ENCODE results near the gene MARK3. TPM values are rescaled to one million over a fixed set of nuclear protein-coding genes. Genes with fewer than 3 reads are reported as not detected.

The MARK3 gene
- total RNA-seq, 1 donor from 2014 or later = 77.9 TPM

DNA sequence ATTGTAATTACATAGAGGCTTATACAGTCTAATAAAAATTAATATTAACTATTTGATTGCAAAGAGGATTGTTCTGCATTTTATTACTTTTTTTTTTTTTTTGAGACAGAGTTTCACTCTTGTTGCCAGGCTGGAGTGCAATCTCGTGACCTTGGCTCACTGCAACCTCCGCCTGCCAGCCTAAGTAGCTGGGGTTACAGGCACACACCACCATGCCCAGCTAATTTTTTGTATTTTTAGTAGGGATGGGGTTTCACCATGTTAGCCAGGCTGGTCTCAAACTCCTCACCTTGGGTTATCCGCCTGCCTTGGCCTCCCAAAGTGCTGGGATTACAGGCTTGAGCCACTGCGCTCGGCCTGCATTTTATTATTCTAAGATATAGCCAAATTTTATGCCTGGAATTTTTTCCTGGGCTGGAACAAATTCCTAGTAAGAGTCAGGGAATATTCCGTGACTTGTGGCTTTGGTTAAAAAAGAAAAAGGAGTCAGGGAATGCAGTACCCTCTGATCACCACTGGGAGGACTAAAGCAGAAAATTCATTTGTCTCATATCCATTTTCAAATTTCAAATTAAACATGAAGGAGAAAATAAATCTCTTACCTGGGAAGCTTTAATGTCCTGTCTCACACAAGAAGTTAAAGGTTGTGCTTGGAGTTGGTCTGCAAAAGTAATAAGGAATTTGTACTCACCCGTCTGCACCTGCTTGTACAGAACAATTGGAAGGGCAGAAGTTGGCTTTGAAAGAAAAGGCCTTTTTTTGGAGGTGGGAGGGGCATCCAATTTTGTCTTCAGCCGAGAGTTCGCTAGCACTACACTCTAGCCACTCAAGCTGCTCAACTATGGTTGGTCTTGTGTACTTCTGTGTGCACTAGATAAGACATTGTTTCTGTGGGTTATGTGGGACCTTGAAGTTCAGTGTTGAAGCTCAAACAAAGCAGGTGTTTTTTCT lies 8.7 kb downstream of the MARK3 start:
- DNase-seq (ENCODE audit: low read depth) (no peak), FAIRE-seq (no peak)
- H3K27me3 ChIP-seq (ENCODE audit: control insufficient read depth, insufficient read depth, low read length) = no peaks in the 10 kb centered on the region
- TF ChIP-seq, protein P1, sequence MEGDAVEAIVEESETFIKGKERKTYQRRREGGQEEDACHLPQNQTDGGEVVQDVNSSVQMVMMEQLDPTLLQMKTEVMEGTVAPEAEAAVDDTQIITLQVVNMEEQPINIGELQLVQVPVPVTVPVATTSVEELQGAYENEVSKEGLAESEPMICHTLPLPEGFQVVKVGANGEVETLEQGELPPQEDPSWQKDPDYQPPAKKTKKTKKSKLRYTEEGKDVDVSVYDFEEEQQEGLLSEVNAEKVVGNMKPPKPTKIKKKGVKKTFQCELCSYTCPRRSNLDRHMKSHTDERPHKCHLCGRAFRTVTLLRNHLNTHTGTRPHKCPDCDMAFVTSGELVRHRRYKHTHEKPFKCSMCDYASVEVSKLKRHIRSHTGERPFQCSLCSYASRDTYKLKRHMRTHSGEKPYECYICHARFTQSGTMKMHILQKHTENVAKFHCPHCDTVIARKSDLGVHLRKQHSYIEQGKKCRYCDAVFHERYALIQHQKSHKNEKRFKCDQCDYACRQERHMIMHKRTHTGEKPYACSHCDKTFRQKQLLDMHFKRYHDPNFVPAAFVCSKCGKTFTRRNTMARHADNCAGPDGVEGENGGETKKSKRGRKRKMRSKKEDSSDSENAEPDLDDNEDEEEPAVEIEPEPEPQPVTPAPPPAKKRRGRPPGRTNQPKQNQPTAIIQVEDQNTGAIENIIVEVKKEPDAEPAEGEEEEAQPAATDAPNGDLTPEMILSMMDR (IDR thresholded peaks at IDR 0.05; ENCODE audit: insufficient read depth, low read length, severe bottlenecking) = peak; percentile 49
- H3K4me3 ChIP-seq (ENCODE audit: low read depth, low read length) = no peak overlapping the region
- no peaks in the 10 kb centered on the region for H3K36me3 ChIP-seq (ENCODE audit: control insufficient read depth, insufficient read depth, low read length)

DNA sequence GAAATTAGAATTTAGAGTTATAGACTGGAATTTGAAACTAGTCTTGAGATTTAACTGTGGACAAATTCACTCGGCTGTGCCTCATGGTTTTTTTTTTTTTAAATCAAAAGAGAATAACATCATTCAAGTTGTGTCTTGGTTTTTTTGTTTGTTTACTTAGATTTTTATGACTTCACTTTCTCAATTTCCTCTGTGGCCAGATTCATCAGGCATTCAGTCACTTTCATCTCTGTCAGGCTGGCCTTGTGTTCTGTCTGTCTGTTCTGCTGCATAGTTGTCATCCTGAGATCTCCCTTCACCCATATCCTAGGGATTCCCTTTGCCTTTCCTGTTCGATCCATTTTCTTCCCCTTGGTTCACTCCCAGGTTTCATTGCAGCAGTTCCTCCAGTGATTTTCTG lies 10.0 kb downstream of the MARK3 start:
- TF ChIP-seq, protein P1 (IDR thresholded peaks at IDR 0.05; ENCODE audit: insufficient read depth, low read length, severe bottlenecking) = no peak
- Histone ChIP-seq H3K27me3 (ENCODE audit: control insufficient read depth, insufficient read depth, low read length) (no peaks in the 10 kb centered on the region), H3K4me3 (ENCODE audit: low read depth, low read length) (no peak overlapping the region), H3K36me3 (ENCODE audit: control insufficient read depth, insufficient read depth, low read length) (no peaks in the 10 kb centered on the region)
- DNase-seq (ENCODE audit: low read depth) (no peak), FAIRE-seq (no peak)

DNA sequence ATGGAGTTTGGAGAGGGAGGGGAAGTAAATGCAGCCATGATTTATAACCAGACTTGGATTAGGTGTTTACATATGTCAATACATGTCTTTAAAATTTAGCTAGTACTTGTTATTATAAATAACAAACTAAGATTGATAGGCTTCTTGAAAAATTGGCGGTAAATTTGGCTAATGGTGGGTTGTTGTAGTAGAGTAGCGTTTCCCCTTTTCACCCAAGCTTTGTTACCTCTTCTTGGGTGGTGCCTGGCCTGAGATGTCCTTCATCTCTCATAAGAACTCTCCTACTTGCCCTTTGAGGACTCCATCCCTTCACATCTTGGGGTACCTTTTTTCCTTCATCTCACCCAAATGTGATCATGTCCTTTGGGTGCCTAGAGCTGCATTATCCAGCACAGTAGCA lies 11.2 kb downstream of the MARK3 start:
- no peak for FAIRE-seq
- Histone ChIP-seq H3K4me3 (ENCODE audit: low read depth, low read length) (no peak overlapping the region), H3K27me3 (ENCODE audit: control insufficient read depth, insufficient read depth, low read length) (no peaks in the 10 kb centered on the region), H3K36me3 (ENCODE audit: control insufficient read depth, insufficient read depth, low read length) (no peaks in the 10 kb centered on the region)
- no peak for DNase-seq (ENCODE audit: low read depth)
- TF ChIP-seq, protein P1 (IDR thresholded peaks at IDR 0.05; ENCODE audit: insufficient read depth, low read length, severe bottlenecking) = no peak

DNA sequence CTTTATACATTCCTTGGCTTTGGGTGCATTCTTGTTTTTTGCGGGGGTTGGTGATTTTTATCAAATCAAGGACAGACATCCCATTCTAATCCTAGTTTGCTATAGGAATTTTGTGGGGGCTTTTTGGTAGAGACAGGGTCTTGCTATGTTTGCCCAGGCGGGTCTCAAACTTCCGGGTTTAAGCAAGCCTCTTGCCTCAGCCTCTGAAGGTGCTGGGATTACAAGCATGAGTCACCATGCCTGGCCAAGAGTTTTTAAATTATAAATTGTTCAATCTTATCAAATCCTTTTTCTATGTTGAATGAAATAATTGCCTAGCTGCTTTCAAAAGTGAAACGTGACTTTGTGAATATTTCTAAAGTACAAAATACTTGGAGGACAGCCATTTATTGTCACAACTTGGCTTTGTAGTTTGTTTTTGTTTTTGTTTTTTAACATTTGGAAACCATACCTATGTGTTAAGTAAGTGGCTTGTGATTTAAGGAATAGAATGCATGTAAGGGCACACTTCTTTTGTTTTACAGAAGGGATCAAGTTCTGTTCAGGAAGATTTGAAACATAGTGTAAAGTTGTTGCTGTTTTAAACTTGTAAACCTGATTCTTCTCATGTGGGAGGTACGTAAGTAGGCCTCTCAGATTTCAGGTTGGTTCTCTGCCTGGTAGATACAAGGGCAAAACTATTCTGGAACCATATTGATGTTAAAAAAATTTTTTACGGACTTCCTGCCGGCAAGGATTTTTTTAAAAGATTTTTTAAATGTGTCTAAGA lies 13.4 kb downstream of the MARK3 start:
- Histone ChIP-seq H3K4me3 (ENCODE audit: low read depth, low read length) (no peak overlapping the region), H3K36me3 (ENCODE audit: control insufficient read depth, insufficient read depth, low read length) (no peaks in the 10 kb centered on the region), H3K27me3 (ENCODE audit: control insufficient read depth, insufficient read depth, low read length) (no peaks in the 10 kb centered on the region)
- FAIRE-seq = no peak
- peak; percentile 67 for DNase-seq (ENCODE audit: low read depth)
- TF ChIP-seq, protein P1 (IDR thresholded peaks at IDR 0.05; ENCODE audit: insufficient read depth, low read length, severe bottlenecking) = no peak

DNA sequence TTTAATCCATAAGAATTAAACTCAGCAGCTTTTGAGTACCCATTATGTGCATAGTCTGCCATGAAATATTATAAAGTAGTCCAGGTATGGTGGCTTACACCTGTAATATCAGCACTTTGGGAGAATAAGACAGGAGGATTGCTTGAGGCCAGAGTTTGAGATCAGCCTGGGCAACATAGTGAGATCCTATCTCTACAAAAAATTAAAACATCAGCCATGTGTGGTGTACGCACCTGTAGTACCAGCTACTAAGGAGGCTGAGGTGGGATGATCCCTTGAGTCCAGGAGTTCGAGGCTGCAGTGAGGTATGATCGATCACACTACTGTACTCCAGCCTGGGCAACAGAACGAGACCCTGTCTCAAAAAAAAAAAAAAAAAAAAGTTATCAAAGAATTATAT lies 15.3 kb downstream of the MARK3 start:
- DNase-seq (ENCODE audit: low read depth) = no peak
- H3K36me3 ChIP-seq (ENCODE audit: control insufficient read depth, insufficient read depth, low read length) = no peaks in the 10 kb centered on the region
- TF ChIP-seq, protein P1 (IDR thresholded peaks at IDR 0.05; ENCODE audit: insufficient read depth, low read length, severe bottlenecking) = no peak
- H3K27me3 ChIP-seq (ENCODE audit: control insufficient read depth, insufficient read depth, low read length) = no peaks in the 10 kb centered on the region
- no peak overlapping the region for H3K4me3 ChIP-seq (ENCODE audit: low read depth, low read length)
- no peak for FAIRE-seq

All from bronchial epithelial cell (primary cell).